Neural cell (in vitro differentiated cells): ENCODE results near the gene RAD51B. TPM values are rescaled to one million over a fixed set of nuclear protein-coding genes. Genes with fewer than 3 reads are reported as not detected.

Source experiments
- H2AFZ ChIP-seq: fragments of 200-600, 300-800 bp; sonication (generic), shearing (Covaris generic); 2 replicates; pipeline ENCODE4 v1.6.0; 2014; ENCODE audit warnings: low read depth, mild to moderate bottlenecking, antibody characterized with exemption, low read length, moderate library complexity
- H3F3A ChIP-seq: fragments of 200-600 bp; shearing (Covaris generic); 2 replicates; pipeline ENCODE4 v1.6.1; 2016; ENCODE audit warnings: mild to moderate bottlenecking, moderate library complexity, mixed read lengths, antibody characterized with exemption, low read length; ENCODE audit not compliant: insufficient read depth, poor library complexity, severe bottlenecking
- H3K27ac ChIP-seq: fragments of 200-600, 300-800 bp; sonication (generic), shearing (Covaris generic); 2 replicates; pipeline ENCODE4 v1.5.1; 2014; ENCODE audit warnings: mild to moderate bottlenecking, low read length, moderate library complexity
- H3K27me3 ChIP-seq: fragments of 300-800, 200-600 bp; sonication (generic), shearing (Covaris generic); 2 replicates; pipeline ENCODE4 v1.6.0; 2014; ENCODE audit warnings: mild to moderate bottlenecking, low read depth, low read length, moderate library complexity; ENCODE audit not compliant: insufficient read depth
- H3K36me3 ChIP-seq: fragments of 300-800, 200-600 bp; sonication (generic), shearing (Covaris generic); 2 replicates; pipeline ENCODE4 v1.5.1; 2014; ENCODE audit warnings: mild to moderate bottlenecking, antibody characterized with exemption, low read length, moderate library complexity; ENCODE audit not compliant: insufficient read depth
- H3K4me2 ChIP-seq: fragments of 300-800, 200-600 bp; sonication (generic), shearing (Covaris generic); 2 replicates; pipeline ENCODE4 v1.6.0; 2014; ENCODE audit warnings: mild to moderate bottlenecking, low read length
- H3K4me3 ChIP-seq: fragments of 300-800, 200-600 bp; sonication (generic), shearing (Covaris generic); 2 replicates; pipeline ENCODE4 v1.5.1; 2014; ENCODE audit warnings: mild to moderate bottlenecking, low read length, moderate library complexity
- H3K79me2 ChIP-seq: fragments of 200-600 bp; shearing (Covaris generic); replicated peaks from 2 replicates; pipeline ENCODE4 v1.6.0; 2014; ENCODE audit warnings: mild to moderate bottlenecking, low read length, moderate library complexity; ENCODE audit not compliant: insufficient read depth
- H3K9ac ChIP-seq: fragments of 300-800, 200-600 bp; sonication (generic), shearing (Covaris generic); 2 replicates; pipeline ENCODE4 v1.6.1; 2016; ENCODE audit warnings: mild to moderate bottlenecking, low read length, mixed read lengths
- H3K9me2 ChIP-seq: fragments of 200-600 bp; shearing (Covaris generic); 2 replicates; pipeline ENCODE4 v1.6.1; 2016; ENCODE audit warnings: mild to moderate bottlenecking, low read length, mixed read lengths; ENCODE audit not compliant: insufficient read depth
- H3K9me3 ChIP-seq: fragments of 200-600, 300-800 bp; sonication (generic), shearing (Covaris generic); 2 replicates; pipeline ENCODE4 v1.6.1; 2016; ENCODE audit warnings: mild to moderate bottlenecking, mixed run types, low read length, moderate library complexity, mixed read lengths
- H4K20me1 ChIP-seq: fragments of 200-600 bp; shearing (Covaris generic); 2 replicates; pipeline ENCODE4 v1.6.1; 2016; ENCODE audit warnings: mild to moderate bottlenecking, mixed run types; ENCODE audit not compliant: insufficient read depth
- EP300 ChIP-seq: fragments of 450-650 bp; conservative IDR thresholded peaks from 2 replicates; pipeline ENCODE4 v1.6.1; 2014; ENCODE audit warnings: antibody characterized with exemption, mild to moderate bottlenecking, moderate library complexity; ENCODE audit not compliant: poor library complexity, severe bottlenecking
- EZH2 ChIP-seq: fragments of 200-600, 300-800 bp; shearing (Covaris generic), sonication (generic); IDR thresholded peaks from 2 replicates; pipeline ENCODE4 v1.6.1; 2014; ENCODE audit warnings: antibody characterized with exemption, low read length, borderline replicate concordance, mild to moderate bottlenecking; ENCODE audit not compliant: insufficient read depth, poor library complexity, severe bottlenecking
- MXI1 ChIP-seq: fragments of 450-650 bp; conservative IDR thresholded peaks from 2 replicates; pipeline ENCODE4 v1.6.1; 2014; ENCODE audit warnings: antibody characterized with exemption, mild to moderate bottlenecking; ENCODE audit not compliant: poor library complexity, severe bottlenecking
- POLR2AphosphoS5 ChIP-seq: IDR thresholded peaks from 2 replicates; pipeline ENCODE4 v1.6.1; 2012
- RAD21 ChIP-seq: fragments of 450-650 bp; conservative IDR thresholded peaks from 2 replicates; pipeline ENCODE4 v1.6.1; 2014; ENCODE audit warnings: antibody characterized with exemption, mild to moderate bottlenecking, moderate library complexity
- SMC3 ChIP-seq: fragments of 450-650 bp; conservative IDR thresholded peaks from 2 replicates; pipeline ENCODE4 v1.6.1; 2014; ENCODE audit warnings: antibody characterized with exemption, mild to moderate bottlenecking, moderate library complexity; ENCODE audit not compliant: poor library complexity
- TAF1 ChIP-seq: IDR thresholded peaks from 2 replicates; pipeline ENCODE4 v1.6.1; 2012; ENCODE audit warnings: low read depth
- polyA plus RNA-seq: library from polyadenylated mRNA; depleted of rRNA; stranded (reverse); fragments of >200 nt; gene quantifications from 2 replicates; pipeline ENCODE4 v1.2.3, GENCODE V29; 2014
- TF ChIP-seq, protein P1 (sequence below): fragments of 450-650 bp; IDR thresholded peaks from 2 replicates; pipeline ENCODE4 v1.5.1; 2014; ENCODE audit warnings: antibody characterized with exemption, mild to moderate bottlenecking, moderate library complexity; ENCODE audit not compliant: poor library complexity, severe bottlenecking
- TF ChIP-seq, protein P2 (sequence below): IDR thresholded peaks from 2 replicates; pipeline ENCODE4 v1.6.1; 2012; ENCODE audit warnings: borderline replicate concordance

Gene RAD51B
- polyA plus RNA-seq, 1 donor from 2014 or later: 3.1 TPM

- TF ChIP-seq POLR2AphosphoS5 (no peak), EZH2 (no peak), RAD21 (no peak)
These were observed 583.0 kb downstream of the RAD51B start (continued) for GRCh38 chr14:68402525-68403101.

DNA sequence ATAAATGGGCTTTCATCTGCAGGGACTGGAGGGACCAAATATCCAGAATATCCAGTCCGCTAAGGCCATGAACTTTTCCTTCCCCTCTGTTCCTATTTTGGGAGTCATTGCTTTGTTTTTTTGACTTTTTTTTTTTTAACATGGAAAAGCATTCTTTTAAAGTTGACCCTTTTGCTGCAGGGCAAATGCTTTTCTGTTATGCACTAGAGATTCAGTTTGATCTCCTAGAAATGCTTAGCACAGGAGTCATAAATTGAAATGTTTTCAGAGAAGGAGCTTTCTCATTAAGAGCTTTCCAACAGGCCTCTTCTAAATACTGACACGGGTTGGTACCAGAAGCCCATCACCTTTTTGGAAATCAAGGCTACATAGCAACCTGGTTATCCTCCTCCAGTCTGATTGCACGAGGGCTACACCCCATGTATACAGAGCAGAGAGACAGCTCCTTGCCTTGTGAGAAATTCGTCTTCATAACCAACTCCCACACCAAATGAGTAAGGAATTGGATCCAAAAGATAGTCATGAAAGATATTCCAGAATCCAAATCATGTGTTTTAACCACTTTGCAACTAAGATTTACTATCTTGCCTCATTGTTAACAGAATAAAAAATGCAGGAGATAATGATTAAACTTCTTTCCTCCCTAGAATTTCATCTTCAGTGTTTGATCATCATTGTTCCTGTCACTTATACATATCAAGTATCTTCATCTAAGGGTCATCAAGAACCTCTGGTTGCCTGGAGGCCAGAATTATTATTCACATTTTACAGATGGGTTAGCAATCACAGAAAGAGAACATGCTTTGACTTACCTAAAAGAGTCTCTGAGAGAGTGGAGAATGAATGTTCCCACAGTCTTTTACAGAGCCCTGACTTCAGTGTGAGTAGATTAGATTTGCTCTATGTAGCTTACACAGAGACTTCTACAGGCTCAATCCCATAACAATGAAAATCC, 583.9 kb downstream of the RAD51B start:
- Histone ChIP-seq H2AFZ (no peak overlapping the region), H3K4me2 (no peak overlapping the region), H3K4me3 (no peak overlapping the region), H3K36me3 (no peaks in the 10 kb centered on the region), H3K9ac (no peak overlapping the region), H3K27ac (no peak overlapping the region), H3K9me3 (no peaks in the 10 kb centered on the region), H3K9me2 (no peaks in the 10 kb centered on the region), H4K20me1 (no peaks in the 10 kb centered on the region), H3K79me2 (no peaks in the 10 kb centered on the region), H3F3A (no peaks in the 10 kb centered on the region), H3K27me3 (no peaks in the 10 kb centered on the region)
- TF ChIP-seq EZH2 (no peak), MXI1 (no peak), SMC3 (no peak), RAD21 (no peak), POLR2AphosphoS5 (no peak), EP300 (no peak)
- TF ChIP-seq, protein P1, sequence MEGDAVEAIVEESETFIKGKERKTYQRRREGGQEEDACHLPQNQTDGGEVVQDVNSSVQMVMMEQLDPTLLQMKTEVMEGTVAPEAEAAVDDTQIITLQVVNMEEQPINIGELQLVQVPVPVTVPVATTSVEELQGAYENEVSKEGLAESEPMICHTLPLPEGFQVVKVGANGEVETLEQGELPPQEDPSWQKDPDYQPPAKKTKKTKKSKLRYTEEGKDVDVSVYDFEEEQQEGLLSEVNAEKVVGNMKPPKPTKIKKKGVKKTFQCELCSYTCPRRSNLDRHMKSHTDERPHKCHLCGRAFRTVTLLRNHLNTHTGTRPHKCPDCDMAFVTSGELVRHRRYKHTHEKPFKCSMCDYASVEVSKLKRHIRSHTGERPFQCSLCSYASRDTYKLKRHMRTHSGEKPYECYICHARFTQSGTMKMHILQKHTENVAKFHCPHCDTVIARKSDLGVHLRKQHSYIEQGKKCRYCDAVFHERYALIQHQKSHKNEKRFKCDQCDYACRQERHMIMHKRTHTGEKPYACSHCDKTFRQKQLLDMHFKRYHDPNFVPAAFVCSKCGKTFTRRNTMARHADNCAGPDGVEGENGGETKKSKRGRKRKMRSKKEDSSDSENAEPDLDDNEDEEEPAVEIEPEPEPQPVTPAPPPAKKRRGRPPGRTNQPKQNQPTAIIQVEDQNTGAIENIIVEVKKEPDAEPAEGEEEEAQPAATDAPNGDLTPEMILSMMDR: no peak

DNA sequence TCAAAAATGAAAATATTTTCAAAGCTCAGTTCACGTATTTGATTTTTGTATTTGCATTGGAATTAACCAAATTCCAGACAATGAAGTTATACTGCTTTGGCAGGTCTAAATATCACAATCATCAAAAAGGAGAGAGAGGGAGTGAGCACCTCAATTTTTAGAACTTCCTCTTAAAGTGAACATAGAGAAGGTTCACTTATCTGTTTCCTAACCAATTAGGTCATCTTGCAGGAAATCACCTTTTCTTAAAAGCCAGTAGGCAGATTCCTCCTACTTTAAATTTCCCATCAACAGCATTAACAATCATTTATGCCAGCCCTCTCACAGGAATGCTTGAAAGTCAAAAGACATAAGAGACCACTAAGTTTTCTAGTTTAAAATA, 584.6 kb downstream of the RAD51B start:
- Histone ChIP-seq H4K20me1 (no peaks in the 10 kb centered on the region), H3K4me2 (no peak overlapping the region), H3K9ac (no peak overlapping the region), H3K79me2 (no peaks in the 10 kb centered on the region), H3K36me3 (no peaks in the 10 kb centered on the region), H2AFZ (no peak overlapping the region), H3K27me3 (no peaks in the 10 kb centered on the region), H3F3A (no peaks in the 10 kb centered on the region), H3K9me2 (no peaks in the 10 kb centered on the region), H3K4me3 (no peak overlapping the region), H3K9me3 (no peaks in the 10 kb centered on the region), H3K27ac (no peak overlapping the region)
- TF ChIP-seq, protein P2, sequence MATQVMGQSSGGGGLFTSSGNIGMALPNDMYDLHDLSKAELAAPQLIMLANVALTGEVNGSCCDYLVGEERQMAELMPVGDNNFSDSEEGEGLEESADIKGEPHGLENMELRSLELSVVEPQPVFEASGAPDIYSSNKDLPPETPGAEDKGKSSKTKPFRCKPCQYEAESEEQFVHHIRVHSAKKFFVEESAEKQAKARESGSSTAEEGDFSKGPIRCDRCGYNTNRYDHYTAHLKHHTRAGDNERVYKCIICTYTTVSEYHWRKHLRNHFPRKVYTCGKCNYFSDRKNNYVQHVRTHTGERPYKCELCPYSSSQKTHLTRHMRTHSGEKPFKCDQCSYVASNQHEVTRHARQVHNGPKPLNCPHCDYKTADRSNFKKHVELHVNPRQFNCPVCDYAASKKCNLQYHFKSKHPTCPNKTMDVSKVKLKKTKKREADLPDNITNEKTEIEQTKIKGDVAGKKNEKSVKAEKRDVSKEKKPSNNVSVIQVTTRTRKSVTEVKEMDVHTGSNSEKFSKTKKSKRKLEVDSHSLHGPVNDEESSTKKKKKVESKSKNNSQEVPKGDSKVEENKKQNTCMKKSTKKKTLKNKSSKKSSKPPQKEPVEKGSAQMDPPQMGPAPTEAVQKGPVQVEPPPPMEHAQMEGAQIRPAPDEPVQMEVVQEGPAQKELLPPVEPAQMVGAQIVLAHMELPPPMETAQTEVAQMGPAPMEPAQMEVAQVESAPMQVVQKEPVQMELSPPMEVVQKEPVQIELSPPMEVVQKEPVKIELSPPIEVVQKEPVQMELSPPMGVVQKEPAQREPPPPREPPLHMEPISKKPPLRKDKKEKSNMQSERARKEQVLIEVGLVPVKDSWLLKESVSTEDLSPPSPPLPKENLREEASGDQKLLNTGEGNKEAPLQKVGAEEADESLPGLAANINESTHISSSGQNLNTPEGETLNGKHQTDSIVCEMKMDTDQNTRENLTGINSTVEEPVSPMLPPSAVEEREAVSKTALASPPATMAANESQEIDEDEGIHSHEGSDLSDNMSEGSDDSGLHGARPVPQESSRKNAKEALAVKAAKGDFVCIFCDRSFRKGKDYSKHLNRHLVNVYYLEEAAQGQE: no peak
- no peak for TF ChIP-seq SMC3
- TF ChIP-seq, protein P1: no peak
- no peak for TF ChIP-seq RAD21
- no peak for TF ChIP-seq MXI1
- TF ChIP-seq POLR2AphosphoS5: no peak
- TF ChIP-seq EP300: no peak
- TF ChIP-seq TAF1: no peak
- TF ChIP-seq EZH2: no peak
